ENCODE measurements around the gene SLC8A1. TPM values are rescaled to one million over a fixed set of nuclear protein-coding genes. Genes with fewer than 3 reads are reported as not detected.

Gene SLC8A1
- total RNA-seq, 2 donors from 2014 or later = 4.7 to 6.3 TPM

DNA sequence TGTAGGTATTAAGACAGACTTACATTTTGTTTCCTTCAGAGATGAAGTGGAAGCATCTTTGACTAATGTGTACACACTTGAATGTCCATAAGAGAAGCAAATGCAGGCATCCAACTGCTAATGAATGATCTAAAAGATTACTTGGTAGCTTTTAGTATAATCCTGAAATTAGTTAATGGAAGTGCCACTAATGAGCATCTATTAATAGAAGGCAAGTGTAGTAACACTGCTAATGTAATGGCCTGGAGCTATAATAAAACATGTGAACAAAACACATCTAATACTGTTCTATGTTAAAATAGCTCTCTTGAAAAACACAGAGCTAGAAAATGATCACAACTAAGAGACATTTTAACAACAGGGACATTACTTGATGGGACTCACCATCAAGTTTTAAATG is 225.3 kb downstream of the SLC8A1 start:
- DNase-seq = no peak
- no peak overlapping the region for H3K9ac ChIP-seq (ENCODE audit: extremely low read depth, low read length, poor library complexity, severe bottlenecking)
- Mint-ChIP-seq H3K27me3 (ENCODE audit: insufficient read depth) (no peaks in the 10 kb centered on the region), H3K9me3 (peaks cover 10% of the 10 kb centered on the region), H3K36me3 (ENCODE audit: low read depth) (no peaks in the 10 kb centered on the region), H3K27ac (no peak overlapping the region), H3K4me1 (peaks cover 25% of the 10 kb centered on the region), H3K4me3 (no peak overlapping the region)
- H3K36me3 ChIP-seq (ENCODE audit: control insufficient read depth, insufficient read depth, low read length) = no peaks in the 10 kb centered on the region
- H3K27ac ChIP-seq (ENCODE audit: low read depth, low read length) = no peak overlapping the region
- peaks cover 14% of the 10 kb centered on the region for H3K4me1 ChIP-seq (ENCODE audit: control insufficient read depth, insufficient read depth, low read length)
- no peak overlapping the region for H3K4me3 ChIP-seq (ENCODE audit: low read length)
- no peaks in the 10 kb centered on the region for H3K27me3 ChIP-seq (ENCODE audit: control insufficient read depth, insufficient read depth, low read length, poor library complexity, severe bottlenecking)
- H3K9me3 ChIP-seq (ENCODE audit: control insufficient read depth, low read length) = no peaks in the 10 kb centered on the region
- TF ChIP-seq CTCF (conservative IDR thresholded peaks at IDR 0.05) = no peak

GRCh38 chr2:40225670-40226210 is 226.2 kb downstream of the SLC8A1 start:
- Histone ChIP-seq H3K27ac (ENCODE audit: low read depth, low read length) (no peak overlapping the region), H3K9ac (ENCODE audit: extremely low read depth, low read length, poor library complexity, severe bottlenecking) (no peak overlapping the region), H3K4me3 (ENCODE audit: low read length) (no peak overlapping the region), H3K36me3 (ENCODE audit: control insufficient read depth, insufficient read depth, low read length) (no peaks in the 10 kb centered on the region), H3K27me3 (ENCODE audit: control insufficient read depth, insufficient read depth, low read length, poor library complexity, severe bottlenecking) (no peaks in the 10 kb centered on the region), H3K4me1 (ENCODE audit: control insufficient read depth, insufficient read depth, low read length) (peaks cover 12% of the 10 kb centered on the region), H3K9me3 (ENCODE audit: control insufficient read depth, low read length) (no peaks in the 10 kb centered on the region)
- H3K4me1 Mint-ChIP-seq = peaks cover 25% of the 10 kb centered on the region
- no peaks in the 10 kb centered on the region for H3K36me3 Mint-ChIP-seq (ENCODE audit: low read depth)
- H3K27ac Mint-ChIP-seq = no peak overlapping the region
- H3K9me3 Mint-ChIP-seq = peaks cover 11% of the 10 kb centered on the region
- H3K27me3 Mint-ChIP-seq (ENCODE audit: insufficient read depth) = no peaks in the 10 kb centered on the region
- H3K4me3 Mint-ChIP-seq = no peak overlapping the region
- no peak for DNase-seq
- 38 to 48% methylated on average over 1 to 2 of the region's 2 CpGs for WGBS, 2 experiments (ENCODE audit: insufficient coverage in 1 of 2, insufficient read length in 1 of 2)
- no peak for TF ChIP-seq CTCF (conservative IDR thresholded peaks at IDR 0.05)

DNA sequence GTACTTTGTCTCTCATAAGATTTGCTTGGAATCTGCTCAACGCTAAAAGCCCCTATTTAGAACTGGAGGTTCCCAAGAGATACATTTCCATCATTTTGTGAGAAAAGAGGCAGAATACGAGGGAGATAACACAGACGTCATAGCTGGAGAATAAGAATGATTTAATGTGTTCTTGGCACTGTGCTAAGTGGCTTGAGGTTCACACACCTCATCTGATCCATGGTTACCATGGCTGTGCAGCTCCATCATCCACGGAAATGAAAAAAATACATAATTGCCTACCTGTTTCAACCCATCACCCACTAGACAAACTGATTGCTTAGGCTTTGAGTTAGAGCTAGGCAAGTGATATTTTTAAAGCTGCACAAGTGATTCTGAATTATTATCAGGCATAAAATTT is 227.6 kb downstream of the SLC8A1 start:
- H3K9me3 Mint-ChIP-seq = peaks cover 11% of the 10 kb centered on the region
- no peak overlapping the region for H3K9ac ChIP-seq (ENCODE audit: extremely low read depth, low read length, poor library complexity, severe bottlenecking)

More for the DNA sequence above, 227.6 kb downstream of the SLC8A1 start:
- Histone ChIP-seq H3K9me3 (ENCODE audit: control insufficient read depth, low read length) (no peaks in the 10 kb centered on the region), H3K4me1 (ENCODE audit: control insufficient read depth, insufficient read depth, low read length) (peaks cover 10% of the 10 kb centered on the region), H3K4me3 (ENCODE audit: low read length) (no peak overlapping the region), H3K27me3 (ENCODE audit: control insufficient read depth, insufficient read depth, low read length, poor library complexity, severe bottlenecking) (no peaks in the 10 kb centered on the region), H3K36me3 (ENCODE audit: control insufficient read depth, insufficient read depth, low read length) (no peaks in the 10 kb centered on the region), H3K27ac (ENCODE audit: low read depth, low read length) (no peak overlapping the region)
- no peak for DNase-seq
- TF ChIP-seq CTCF (conservative IDR thresholded peaks at IDR 0.05) = no peak
- no peaks in the 10 kb centered on the region for H3K36me3 Mint-ChIP-seq (ENCODE audit: low read depth)
- peaks cover 21% of the 10 kb centered on the region for H3K4me1 Mint-ChIP-seq
- 96 to 100% methylated on average over 3 to 4 of the region's 4 CpGs for WGBS, 2 experiments (ENCODE audit: insufficient coverage in 1 of 2, insufficient read length in 1 of 2)
- no peak overlapping the region for H3K27ac Mint-ChIP-seq
- no peak overlapping the region for H3K4me3 Mint-ChIP-seq
- H3K27me3 Mint-ChIP-seq (ENCODE audit: insufficient read depth) = no peaks in the 10 kb centered on the region
